GM18526 (cell line): ENCODE results near the gene PRRC2B.

Experiments used
- POLR2A ChIP-seq: IDR thresholded peaks from 3 replicates; pipeline ENCODE4 v1.6.1; 2011; ENCODE audit not compliant: insufficient read length; ENCODE audit errors: extremely low read depth

PRRC2B gene

DNA sequence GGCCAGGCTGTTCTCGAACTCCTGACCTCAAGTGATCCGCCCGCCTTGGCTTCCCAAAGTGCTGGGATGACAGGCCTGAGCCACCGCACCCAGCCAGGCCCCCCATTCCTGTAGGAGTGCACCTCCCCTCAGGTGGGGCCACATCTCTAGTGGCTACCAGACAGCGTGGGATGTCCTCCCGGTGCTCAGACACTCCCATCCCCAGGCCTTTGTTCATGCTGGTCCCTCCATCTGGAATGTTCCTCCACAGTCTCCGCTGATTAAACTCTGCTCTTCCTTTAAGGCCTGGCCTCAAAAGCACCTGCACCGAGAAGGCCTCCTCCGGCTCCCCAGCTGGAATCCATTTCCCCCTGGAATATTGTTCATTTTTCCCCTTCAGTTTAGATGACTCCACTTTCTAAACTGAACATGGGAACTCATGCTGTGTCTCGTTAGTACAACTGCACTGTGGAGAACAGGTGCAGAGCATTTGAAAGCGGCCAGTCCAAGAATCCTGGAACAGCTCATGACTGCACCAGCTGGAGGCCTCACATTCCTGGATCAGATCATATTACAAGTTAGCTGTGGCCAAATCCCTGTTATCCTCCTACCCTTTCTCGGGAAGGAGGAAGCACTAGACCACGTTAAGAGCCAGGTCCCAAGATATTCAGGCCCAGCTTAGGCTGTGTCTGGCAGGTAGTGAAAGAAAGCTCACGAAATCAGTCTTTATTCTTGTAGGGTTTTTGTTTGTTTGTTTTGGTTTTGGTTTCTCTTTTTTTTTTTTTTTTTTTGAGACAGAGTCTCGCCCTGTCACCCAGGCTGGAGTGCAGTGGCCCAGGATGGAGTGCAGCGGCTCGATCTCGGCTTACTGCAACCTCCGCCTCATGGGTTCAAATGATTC is 10.8 kb upstream of the PRRC2B start:
- TF ChIP-seq POLR2A: no peak

DNA sequence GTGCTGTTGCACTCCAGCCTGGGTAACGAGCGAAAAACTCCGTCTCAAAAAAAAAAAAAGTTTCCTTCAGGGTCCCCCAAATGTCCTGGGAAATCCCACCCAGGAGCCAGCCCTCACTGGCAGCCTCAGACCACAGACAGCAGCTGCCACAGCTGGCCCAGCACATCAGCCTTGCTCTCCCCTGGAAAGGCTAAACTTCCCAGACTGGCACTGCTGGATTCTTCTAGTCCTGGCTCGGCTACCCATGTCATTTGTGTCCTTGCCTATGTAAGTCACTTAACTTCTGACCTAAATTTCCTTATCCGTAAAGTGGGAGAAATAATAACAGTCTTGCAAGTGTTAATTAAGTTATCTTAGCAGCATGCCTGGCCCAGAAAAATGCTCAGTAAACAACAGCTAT is 8.6 kb upstream of the PRRC2B start:
- no peak for TF ChIP-seq POLR2A

DNA sequence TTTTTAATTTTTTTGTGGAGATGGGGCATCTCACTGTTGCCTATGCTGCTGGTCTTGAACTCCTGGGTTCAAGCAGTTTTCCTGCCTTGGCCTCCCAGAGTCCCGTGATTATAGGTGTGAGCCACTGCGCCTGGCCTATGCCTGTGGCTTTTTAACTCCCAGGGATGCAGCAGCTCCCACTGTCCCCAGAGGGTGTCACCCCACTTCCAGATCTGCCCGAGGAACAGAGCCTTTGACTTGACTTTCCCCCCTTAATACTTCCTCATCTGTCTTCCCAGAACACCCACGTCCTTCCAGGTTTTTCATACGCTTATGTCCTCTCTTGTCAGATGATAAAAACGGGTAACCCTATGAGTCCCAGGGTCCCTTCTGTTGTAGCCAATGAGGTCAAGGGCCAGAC is 7.6 kb upstream of the PRRC2B start:
- TF ChIP-seq POLR2A: no peak

DNA sequence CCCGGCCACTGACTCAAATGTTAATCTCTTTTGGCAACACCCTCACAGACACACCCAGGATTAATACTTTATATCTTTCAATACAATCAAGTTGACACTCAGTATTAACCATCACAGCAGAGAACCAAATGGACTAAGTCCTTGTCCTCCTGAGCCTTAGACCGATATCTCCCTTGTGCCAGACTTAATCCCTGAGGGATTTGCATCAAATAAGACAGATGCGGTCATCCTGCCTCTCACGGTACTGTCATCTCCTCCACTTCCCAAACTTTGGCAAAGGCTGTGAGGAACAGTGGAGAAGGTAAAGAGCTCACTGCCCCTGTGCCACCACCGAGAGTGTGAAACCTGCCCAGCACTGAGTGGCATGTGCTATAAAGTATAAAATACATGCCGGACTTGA is 6.5 kb upstream of the PRRC2B start:
- no peak for TF ChIP-seq POLR2A

DNA sequence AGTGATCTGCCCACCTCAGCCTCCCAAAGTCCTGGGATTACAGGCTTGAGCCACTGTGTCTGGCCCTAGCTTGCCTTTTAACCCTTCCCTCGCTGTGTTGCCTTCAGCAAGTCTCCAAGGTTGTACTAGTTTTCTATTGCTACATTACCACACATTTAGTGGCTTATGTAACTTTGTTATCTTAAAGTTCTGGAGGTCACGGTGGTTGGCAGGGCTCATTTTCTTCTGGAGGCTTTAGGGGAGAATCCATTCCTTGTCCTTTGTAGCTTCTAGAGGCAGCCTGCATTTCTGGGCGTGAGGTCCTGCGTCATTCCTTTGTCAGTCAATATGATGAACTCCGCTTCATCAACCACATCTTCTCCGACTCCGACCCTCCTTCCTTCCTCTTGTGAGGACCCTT is 2.9 kb upstream of the PRRC2B start:
- TF ChIP-seq POLR2A: no peak

DNA sequence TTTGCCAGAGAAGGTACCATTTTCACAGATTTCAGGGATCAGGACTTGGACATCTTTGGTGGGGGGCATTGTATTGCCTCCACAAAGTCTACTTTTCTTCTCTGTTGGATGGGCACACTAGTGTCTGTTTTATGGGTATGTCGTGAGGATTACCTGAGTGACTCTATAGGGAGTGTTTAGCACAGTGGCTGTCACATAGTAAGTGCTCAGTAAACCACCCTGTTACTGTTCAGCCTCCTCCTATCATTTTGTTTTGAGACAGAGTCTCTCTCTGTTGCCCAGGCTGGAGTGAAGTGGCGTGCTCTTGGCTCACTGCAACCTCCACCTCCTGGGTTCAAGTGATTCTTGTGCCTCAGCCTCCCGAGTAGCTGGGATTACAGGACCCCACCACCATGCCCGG is 2.4 kb upstream of the PRRC2B start:
- TF ChIP-seq POLR2A: no peak

DNA sequence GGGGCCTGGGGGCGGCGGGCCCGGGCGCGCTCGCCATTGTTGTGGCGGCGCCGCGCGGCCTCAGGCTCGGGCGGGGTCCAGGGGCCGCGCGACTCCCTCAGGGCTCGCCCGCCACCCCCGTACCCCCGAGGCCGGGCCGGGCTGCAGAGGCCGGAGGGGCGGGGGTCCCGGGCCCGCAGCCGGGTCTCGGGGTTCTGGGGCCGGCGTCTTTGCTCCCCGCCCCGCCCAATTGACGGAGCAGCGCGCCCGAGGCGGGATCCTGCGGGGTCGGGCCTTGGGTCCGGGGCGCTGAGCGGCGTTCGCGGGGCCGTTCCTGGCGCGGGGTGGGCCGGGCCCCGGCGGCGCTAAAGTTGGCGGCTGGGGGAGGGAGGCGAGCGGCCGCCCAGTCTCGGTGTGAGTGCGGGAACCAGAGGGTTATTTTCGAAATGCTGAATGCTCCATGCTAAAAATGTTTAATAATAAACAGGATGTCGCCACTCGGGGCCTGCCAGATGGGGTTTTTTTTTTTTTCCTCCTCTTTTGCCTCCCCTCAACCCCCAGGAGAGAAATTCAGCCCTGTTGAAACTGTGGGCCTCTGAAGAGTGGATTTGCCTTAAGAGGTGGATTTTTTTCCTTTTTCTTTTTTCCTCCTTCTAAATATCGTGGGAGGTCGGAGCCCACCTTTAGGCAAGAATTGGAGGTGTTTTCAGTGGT is 724 bp downstream of the PRRC2B start:
- peak; percentile 13 for TF ChIP-seq POLR2A

DNA sequence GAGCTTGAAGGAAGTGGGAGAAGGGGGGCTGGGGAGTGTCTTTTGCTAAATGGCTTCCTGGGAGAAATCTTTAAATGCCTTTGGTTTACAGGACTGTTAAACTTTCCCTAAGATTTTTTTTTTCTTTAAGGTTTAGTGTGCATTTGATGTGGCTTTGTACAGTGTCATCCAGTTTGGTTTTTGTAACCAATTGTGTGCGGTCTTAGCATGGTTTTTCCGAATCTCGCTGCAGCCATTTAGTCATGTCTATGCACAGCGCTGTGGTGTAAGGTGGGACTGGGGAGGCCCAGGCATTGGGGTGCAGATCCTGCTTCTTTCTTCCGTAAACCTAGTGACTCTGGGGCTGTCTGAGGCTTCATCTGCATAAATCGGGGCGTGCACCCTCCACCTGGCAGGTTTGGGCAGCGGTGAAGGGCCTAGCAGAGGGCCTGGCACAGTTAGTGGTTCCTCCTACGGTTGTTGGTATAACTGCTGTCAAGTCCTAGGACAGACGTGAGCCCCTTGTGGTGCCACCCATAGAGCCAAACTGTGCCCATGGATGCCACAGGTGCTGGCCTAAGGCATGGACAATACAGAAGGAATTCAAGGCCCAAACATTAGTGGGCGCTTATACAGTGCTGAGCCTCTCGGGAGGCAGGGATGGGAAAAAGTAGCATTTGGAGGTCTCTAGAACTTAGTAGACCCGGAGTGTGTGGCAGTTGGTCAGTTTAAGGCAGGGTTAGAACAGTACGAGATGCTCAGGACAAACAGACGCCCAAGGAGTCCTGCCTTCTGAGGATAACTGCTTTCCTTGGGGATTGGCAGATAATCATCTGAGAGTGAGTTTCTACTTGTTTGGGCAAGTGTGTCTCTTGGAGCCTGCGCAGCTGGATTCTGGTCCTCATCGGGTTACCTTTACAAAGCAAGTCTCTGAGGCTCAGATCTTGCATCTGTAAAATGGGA is 1.5 kb downstream of the PRRC2B start:
- TF ChIP-seq POLR2A: no peak

DNA sequence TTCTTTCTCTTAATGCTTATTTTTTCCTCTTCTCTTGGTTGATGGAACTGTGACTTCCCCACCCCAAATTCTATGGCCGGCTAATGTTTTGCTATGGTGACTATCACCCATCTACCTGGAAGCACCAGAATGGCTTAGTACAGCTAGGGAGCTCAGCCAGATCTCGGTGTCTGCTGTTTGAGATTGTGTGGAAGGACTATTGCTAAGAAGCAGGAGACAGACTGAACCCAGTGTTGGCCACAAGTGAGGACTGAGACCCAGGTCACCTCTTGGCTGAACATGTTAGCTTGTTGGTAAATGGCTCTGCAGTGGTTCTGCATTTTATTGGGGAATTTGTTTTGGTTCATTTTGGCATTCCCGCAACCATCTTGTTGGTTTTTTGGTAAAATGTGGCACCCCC is 2.7 kb downstream of the PRRC2B start:
- TF ChIP-seq POLR2A: no peak

DNA sequence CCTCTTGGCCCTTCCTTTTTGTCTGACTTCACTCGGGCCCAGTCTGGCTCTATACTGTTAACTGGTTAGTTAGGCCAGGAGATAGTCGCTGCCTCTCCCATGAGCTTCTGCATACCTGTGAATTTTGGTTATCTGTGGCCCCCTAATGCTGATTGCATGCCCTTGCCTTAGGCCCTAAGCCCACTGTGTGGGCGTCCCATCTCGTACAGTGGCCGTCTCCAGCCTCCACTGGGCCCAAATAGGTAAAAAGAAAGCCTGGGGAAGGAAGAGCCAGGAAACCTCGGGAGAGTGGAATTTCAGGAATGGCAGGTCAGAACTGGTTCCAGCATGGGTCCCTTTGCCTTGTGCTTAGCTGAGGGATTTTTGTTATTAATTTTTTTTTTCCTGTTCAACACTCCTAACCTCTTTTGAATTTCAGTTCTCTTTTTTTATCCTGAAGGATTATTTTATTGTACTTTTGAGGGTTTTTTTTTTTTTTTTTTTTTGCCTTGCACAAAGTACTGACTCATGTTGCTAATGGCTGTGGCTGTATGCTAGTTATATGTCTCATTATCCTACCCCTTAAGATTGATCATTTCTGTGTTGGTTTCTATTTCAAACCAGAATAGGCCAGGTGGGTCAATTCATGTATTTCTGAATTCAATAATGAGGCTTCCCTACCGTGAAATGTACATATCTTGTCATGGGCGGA is 3.4 kb downstream of the PRRC2B start:
- TF ChIP-seq POLR2A: no peak

DNA sequence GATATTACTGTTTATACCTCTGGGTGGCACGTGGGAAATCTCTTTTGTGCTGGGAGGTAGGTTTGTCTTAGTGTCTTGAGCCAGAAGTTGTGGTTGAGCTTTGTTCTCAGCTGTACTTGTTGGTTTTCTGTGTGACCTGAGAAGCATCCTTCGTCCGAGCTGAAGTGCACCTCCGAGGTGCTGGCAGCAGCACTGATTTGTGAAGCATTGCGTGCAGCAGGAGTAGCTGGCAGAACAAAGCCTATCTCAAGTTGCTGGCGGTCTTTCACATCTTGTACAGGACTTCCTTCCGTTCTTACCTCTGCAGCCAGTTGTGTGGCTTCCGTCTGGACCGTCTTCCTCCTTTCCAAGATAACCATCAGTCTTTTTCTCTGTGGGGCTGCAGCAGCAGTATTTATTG is 4.3 kb downstream of the PRRC2B start:
- no peak for TF ChIP-seq POLR2A

DNA sequence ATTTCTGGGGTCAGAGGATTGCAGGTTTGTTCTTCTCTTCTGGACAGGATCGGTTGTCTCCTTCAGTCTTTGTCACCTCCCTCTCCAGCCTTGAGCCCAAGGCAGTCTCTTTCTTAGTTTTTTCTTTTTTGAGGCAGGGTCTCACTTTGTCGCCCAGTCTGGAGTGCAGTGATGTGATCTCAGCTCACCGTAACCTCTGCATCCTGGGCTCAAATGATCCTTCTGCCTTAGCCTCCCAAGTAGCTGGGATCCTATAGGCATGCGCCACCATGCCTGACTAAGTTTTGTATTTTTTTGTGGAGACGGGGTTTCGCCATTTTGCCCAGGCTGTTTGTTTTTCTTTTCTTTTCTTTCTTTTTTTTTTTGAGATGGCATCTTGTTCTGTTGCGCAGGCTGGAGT is 6.1 kb downstream of the PRRC2B start:
- no peak for TF ChIP-seq POLR2A

DNA sequence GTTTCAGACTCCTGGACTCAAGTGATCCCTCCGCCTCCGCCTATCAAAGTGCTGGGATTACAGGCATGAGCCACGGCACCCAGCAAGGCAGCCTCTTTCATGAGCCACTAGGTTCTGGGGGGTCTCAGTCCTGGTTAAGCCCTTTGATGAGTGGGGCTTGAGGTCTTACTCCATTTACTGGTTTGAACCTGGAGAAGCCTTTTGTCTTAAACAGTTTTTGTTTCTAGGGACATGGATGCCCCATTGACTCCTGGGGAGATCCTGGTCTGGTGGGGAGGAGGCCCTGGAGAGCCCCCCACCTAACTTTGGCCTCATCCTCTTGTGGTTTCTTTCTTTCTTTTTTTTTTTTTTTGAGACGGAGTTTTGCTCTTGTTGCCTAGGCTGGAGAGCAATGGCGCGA is 6.7 kb downstream of the PRRC2B start:
- no peak for TF ChIP-seq POLR2A

DNA sequence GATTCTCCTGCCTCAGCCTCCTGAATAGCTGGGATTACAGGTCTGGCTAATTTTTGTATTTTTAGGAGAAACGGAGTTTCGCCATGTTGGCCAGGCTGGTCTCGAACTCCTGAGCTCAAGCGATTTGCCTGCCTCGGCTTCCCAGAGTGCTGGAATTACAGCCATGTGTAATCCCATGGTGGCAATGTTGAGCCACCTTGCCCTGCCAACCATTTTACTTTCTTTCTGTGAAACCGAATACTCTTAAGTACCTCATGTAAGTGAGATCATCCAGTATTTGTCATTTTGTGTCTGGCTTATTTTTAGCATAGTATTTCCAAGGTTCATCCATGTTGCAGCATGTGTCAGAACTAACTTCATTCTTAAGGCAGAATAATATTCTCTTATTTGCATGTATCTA is 8.2 kb downstream of the PRRC2B start:
- TF ChIP-seq POLR2A: no peak

DNA sequence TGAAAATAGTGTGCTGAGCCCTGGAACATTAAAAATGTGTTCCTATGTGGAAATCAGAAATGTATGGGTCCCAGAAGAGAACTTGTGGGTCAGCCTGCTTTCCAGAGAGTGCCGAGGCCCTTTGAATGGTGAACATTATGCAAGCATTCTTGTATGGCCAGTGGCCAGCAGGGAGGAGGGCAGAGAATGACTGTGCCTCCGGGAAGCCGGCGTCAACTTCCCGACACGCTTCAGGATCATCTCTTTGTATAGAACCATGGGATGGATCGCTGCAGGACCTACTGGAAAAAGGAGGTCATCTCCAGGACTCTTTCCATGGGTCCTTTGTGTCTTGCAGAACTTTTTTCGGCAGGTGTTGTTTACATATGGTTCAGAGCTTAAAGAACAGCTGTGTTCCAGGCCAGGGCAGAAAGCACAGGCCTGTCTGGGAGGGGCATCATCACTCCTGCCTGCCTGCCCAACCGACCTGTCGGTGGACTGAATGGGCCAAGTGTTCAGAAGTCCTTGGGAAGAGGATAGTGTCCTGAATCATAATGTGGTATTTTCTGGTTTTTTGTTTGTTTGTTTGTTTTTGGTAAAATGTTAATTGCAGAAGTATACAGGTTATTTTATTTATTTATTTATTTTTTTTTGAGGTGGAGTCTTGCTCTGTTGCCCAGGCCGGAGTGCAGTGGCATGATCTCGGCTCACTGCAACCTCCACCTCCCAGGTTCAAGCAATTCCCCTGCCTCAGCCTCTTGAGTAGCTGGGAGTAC is 9.0 kb downstream of the PRRC2B start:
- TF ChIP-seq POLR2A: no peak

DNA sequence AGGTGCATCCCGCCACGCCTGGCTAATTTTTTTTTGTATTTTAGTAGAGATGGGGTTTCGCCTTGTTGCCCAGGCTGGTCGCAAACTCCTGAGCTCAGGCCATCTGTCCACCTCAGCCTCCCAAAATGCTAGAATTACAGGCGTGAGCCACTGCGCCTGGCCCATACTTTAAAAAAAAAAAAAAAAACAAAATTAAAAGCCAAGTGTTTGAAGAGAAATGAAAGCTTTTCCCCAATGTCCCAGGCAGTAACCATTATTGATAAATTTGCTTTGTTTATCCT is 9.5 kb downstream of the PRRC2B start:
- no peak for TF ChIP-seq POLR2A
